IMR-90 (cell line): ENCODE measurements around the gene GMPPA. TPM values are rescaled to one million over a fixed set of nuclear protein-coding genes. Genes with fewer than 3 reads are reported as not detected.

ENCODE experiments used
- ATAC-seq: fragments of 200-7000 bp; cut with Tn5 transposase; 2 replicates; pipeline ENCODE4 v1.9.1; 2020; ENCODE audit warnings: low read depth, mild to moderate bottlenecking, moderate library complexity
- BruUV-seq: library from RNA; stranded (reverse); fragments of 400-500 nt; replicated peaks from 2 replicates; lab custom pipeline; 2021; lab: Mats Ljungman, UMichigan
- CTCF ChIA-PET: fragments of 300-600 bp; formaldehyde crosslinking; extraction: SDS; loops from one replicate; lab custom pipeline; 2021; ENCODE audit warnings: antibody characterized with exemption; lab: Yijun Ruan, JAX
- POLR2A ChIA-PET: fragments of 300-600 bp; sonication (Branson Sonifier 250); formaldehyde crosslinking; loops from one replicate; lab custom pipeline; 2022; ENCODE audit warnings: antibody characterized with exemption; ENCODE audit not compliant: unreplicated experiment; lab: Charles Lee
- DNase-seq: peaks from one replicate; pipeline ENCODE4 v3.0.0; 2013
- H2AFZ ChIP-seq: replicated peaks from 2 replicates; pipeline ENCODE3; 2013; ENCODE audit warnings: low read length, mild to moderate bottlenecking; ENCODE audit not compliant: poor library complexity
- H2AK5ac ChIP-seq: 2 replicates; pipeline ENCODE4 v1.6.1; 2013; ENCODE audit warnings: low read depth, low read length, inconsistent platforms
- H2AK9ac ChIP-seq: replicated peaks from 2 replicates; pipeline ENCODE3; 2013; ENCODE audit warnings: mild to moderate bottlenecking, low read depth, low read length, moderate library complexity; ENCODE audit not compliant: poor library complexity
- H2BK120ac ChIP-seq: 2 replicates; pipeline ENCODE4 v1.6.1; 2013; ENCODE audit warnings: low read depth, low read length, inconsistent platforms
- H2BK15ac ChIP-seq: 3 replicates; pipeline ENCODE4 v1.6.1; 2013; ENCODE audit warnings: low read depth, low read length, inconsistent platforms
- H2BK20ac ChIP-seq: 2 replicates; pipeline ENCODE4 v1.6.1; 2013; ENCODE audit warnings: low read depth, mild to moderate bottlenecking, inconsistent platforms, low read length, moderate library complexity
- H2BK5ac ChIP-seq: 2 replicates; pipeline ENCODE4 v1.6.1; 2013; ENCODE audit warnings: mild to moderate bottlenecking, low read depth, low read length, inconsistent platforms; ENCODE audit not compliant: poor library complexity, severe bottlenecking
- H3K14ac ChIP-seq: replicated peaks from 2 replicates; pipeline ENCODE4 v1.6.1; 2013; ENCODE audit warnings: low read depth, low read length, inconsistent platforms
- H3K18ac ChIP-seq: 2 replicates; pipeline ENCODE4 v1.6.1; 2013; ENCODE audit warnings: low read depth, low read length, control low read depth
- H3K23ac ChIP-seq: 2 replicates; pipeline ENCODE4 v1.6.1; 2013; ENCODE audit warnings: low read depth, low read length, inconsistent platforms
- H3K27ac ChIP-seq: 2 replicates; pipeline ENCODE4 v1.5.1; 2013; ENCODE audit warnings: mild to moderate bottlenecking, control low read depth, low read length; ENCODE audit not compliant: insufficient read depth
- H3K27me3 ChIP-seq: 2 replicates; pipeline ENCODE4 v1.6.1; 2013; ENCODE audit warnings: low read length; ENCODE audit not compliant: control insufficient read depth, insufficient read depth
- H3K36me3 ChIP-seq: 2 replicates; pipeline ENCODE4 v1.6.1; 2013; ENCODE audit warnings: low read length, mixed read lengths; ENCODE audit not compliant: control insufficient read depth, insufficient read depth
- H3K4ac ChIP-seq: 2 replicates; pipeline ENCODE4 v1.6.1; 2013; ENCODE audit warnings: low read depth, low read length, inconsistent platforms
- H3K4me1 ChIP-seq: 2 replicates; pipeline ENCODE4 v1.6.1; 2013; ENCODE audit warnings: low read length, mixed read lengths; ENCODE audit not compliant: control insufficient read depth, insufficient read depth
- H3K4me2 ChIP-seq: 2 replicates; pipeline ENCODE4 v1.6.1; 2013; ENCODE audit warnings: low read depth, mild to moderate bottlenecking, control low read depth, low read length, moderate library complexity
- H3K4me3 ChIP-seq: 2 replicates; pipeline ENCODE4 v1.5.1; 2013; ENCODE audit warnings: low read depth, mild to moderate bottlenecking, control low read depth, low read length, moderate library complexity; ENCODE audit not compliant: insufficient read depth
- H3K56ac ChIP-seq: 2 replicates; pipeline ENCODE4 v1.6.1; 2013; ENCODE audit warnings: low read length, inconsistent platforms; ENCODE audit not compliant: insufficient read depth; ENCODE audit errors: extremely low read depth
- H3K79me1 ChIP-seq, 2 experiments: 2 replicates each; pipeline ENCODE4 v1.6.1; 2013; ENCODE audit warnings: low read length in 2 of 2, inconsistent platforms in 1 of 2, low read depth in 1 of 2
- H3K9ac ChIP-seq: 2 replicates; pipeline ENCODE4 v1.6.1; 2013; ENCODE audit warnings: low read depth, low read length, control low read depth
- H3K9me1 ChIP-seq: 2 replicates; pipeline ENCODE4 v1.6.1; 2013; ENCODE audit warnings: low read length, inconsistent platforms; ENCODE audit not compliant: insufficient read depth
- H3K9me3 ChIP-seq: 2 replicates; pipeline ENCODE4 v1.6.1; 2013; ENCODE audit warnings: low read length; ENCODE audit not compliant: control insufficient read depth, insufficient read depth
- H4K20me1 ChIP-seq: 2 replicates; pipeline ENCODE4 v1.6.1; 2013; ENCODE audit warnings: low read length, inconsistent platforms; ENCODE audit not compliant: insufficient read depth
- H4K5ac ChIP-seq: 2 replicates; pipeline ENCODE4 v1.6.1; 2013; ENCODE audit warnings: mild to moderate bottlenecking, low read depth, low read length, control low read depth
- H4K8ac ChIP-seq, 2 experiments: 2 replicates each; pipeline ENCODE4 v1.6.1; 2013; ENCODE audit warnings: low read depth in 2 of 2, low read length in 2 of 2, control low read depth in 1 of 2, inconsistent platforms in 1 of 2
- H4K91ac ChIP-seq: 2 replicates; pipeline ENCODE4 v1.6.1; 2013; ENCODE audit warnings: low read depth, low read length, inconsistent platforms; ENCODE audit not compliant: insufficient read depth
- BHLHE40 ChIP-seq: fragments of 150-350 bp; IDR thresholded peaks from 2 replicates; pipeline ENCODE4 v1.6.1; 2016; ENCODE audit warnings: mild to moderate bottlenecking, low read depth, low read length
- CEBPB ChIP-seq: IDR thresholded peaks from 2 replicates; pipeline ENCODE4 v1.6.1; 2012; ENCODE audit warnings: low read depth, low read length, improper control_type of control experiment
- CHD1 ChIP-seq: IDR thresholded peaks from 2 replicates; pipeline ENCODE4 v1.6.1; 2012; ENCODE audit warnings: low read depth, low read length, improper control_type of control experiment
- CTCF ChIP-seq: conservative IDR thresholded peaks from 2 replicates; pipeline ENCODE4 v1.5.1; 2012; ENCODE audit warnings: mild to moderate bottlenecking, low read depth, low read length, improper control_type of control experiment
- FOS ChIP-seq: fragments of 150-350 bp; IDR thresholded peaks from 2 replicates; pipeline ENCODE4 v1.6.1; 2016; ENCODE audit warnings: low read depth, low read length
- MAFK ChIP-seq: IDR thresholded peaks from 2 replicates; pipeline ENCODE4 v1.6.1; 2012; ENCODE audit warnings: low read depth, low read length, improper control_type of control experiment
- MXI1 ChIP-seq: IDR thresholded peaks from 2 replicates; pipeline ENCODE4 v1.6.1; 2012; ENCODE audit warnings: low read depth, mild to moderate bottlenecking, low read length, moderate library complexity, borderline replicate concordance
- POLR2A ChIP-seq: IDR thresholded peaks from 2 replicates; pipeline ENCODE4 v1.6.1; 2012; ENCODE audit warnings: mild to moderate bottlenecking, low read depth, low read length
- RAD21 ChIP-seq: IDR thresholded peaks from 2 replicates; pipeline ENCODE4 v1.6.1; 2012; ENCODE audit warnings: low read length, improper control_type of control experiment
- RCOR1 ChIP-seq: IDR thresholded peaks from 2 replicates; pipeline ENCODE4 v1.6.1; 2012; ENCODE audit warnings: mild to moderate bottlenecking, low read length, improper control_type of control experiment; ENCODE audit not compliant: insufficient replicate concordance
- RFX5 ChIP-seq: IDR thresholded peaks from 2 replicates; pipeline ENCODE4 v1.8.0; 2012; ENCODE audit warnings: low read depth, mild to moderate bottlenecking, low read length, moderate library complexity
- SMC3 ChIP-seq: fragments of 150-350 bp; IDR thresholded peaks from 2 replicates; pipeline ENCODE4 v1.6.1; 2016; ENCODE audit warnings: low read depth, mild to moderate bottlenecking, antibody characterized with exemption, low read length, moderate library complexity
- USF2 ChIP-seq: fragments of 150-350 bp; IDR thresholded peaks from 2 replicates; pipeline ENCODE4 v1.6.1; 2017; ENCODE audit warnings: mild to moderate bottlenecking, antibody characterized with exemption, low read length, low read depth
- WGBS, 2 experiments: methylation state at CpG; one replicate each; pipeline versions ENCODE4 v1.1.5 to v1.1.7; 2013; ENCODE audit warnings: missing lambda C conversion rate in 2 of 2; ENCODE audit not compliant: insufficient read length in 1 of 2; ENCODE audit errors: extremely low coverage in 2 of 2; 5-methylcytosine and 5-hydroxymethylcytosine counted together
- dilution Hi-C: fragments of 300-500 bp; cut with HindIII; formaldehyde crosslinking; loops from one replicate; pipeline ENCODE4 v1.14.3; 2018; ENCODE audit warnings: low sequenced_read_pairs; ENCODE audit not compliant: unreplicated experiment
- in situ Hi-C: fragments of 300-500 bp; cut with MboI; formaldehyde crosslinking; loops from 3 replicates; pipeline ENCODE4 v1.14.3; 2019; ENCODE audit warnings: low sequenced_read_pairs, inconsistent platforms, mixed read lengths
- intact Hi-C: fragments of 100-400 bp; cut with micrococcal nuclease; formaldehyde crosslinking; loops from 2 replicates; pipeline ENCODE4 v1.10.0; 2022
- polyA plus RNA-seq, 3 experiments: library from polyadenylated mRNA; depleted of rRNA; stranded (reverse); fragments of >200 nt; gene quantifications; 2 replicates each; pipeline ENCODE4 v1.2.3, GENCODE V29; 2012; ENCODE audit warnings: low replicate concordance in 1 of 3
- total RNA-seq: library from RNA; depleted of rRNA; stranded (reverse); fragments of >200 nt; gene quantifications from 2 replicates; pipeline ENCODE4 v1.2.3, GENCODE V29; 2012

GMPPA gene
- total and polyA plus RNA-seq, 2 of the 4 experiments (the other 2 are of a cell fraction): 103 to 134 TPM

- Histone ChIP-seq H3K9me3 (no peaks in the 10 kb centered on the region), H3K4me2 (no peak overlapping the region), H3K36me3 (peaks cover 17% of the 10 kb centered on the region; the same call in 1 of the 2 replicates), H4K8ac (no peak overlapping the region), H3K23ac (no peak overlapping the region), H3K14ac (0 out of 2 replicates have a peak overlapping the region, but pooled peaks have one; percentile 31), H4K20me1 (no peaks in the 10 kb centered on the region), H3K4me3 (no peak overlapping the region), H3K4me1 (peaks cover 29% of the 10 kb centered on the region), H3K27ac (no peak overlapping the region), H3K27me3 (no peaks in the 10 kb centered on the region), H3K18ac (no peak overlapping the region), H2BK20ac (no peak overlapping the region), H3K4ac (peak overlapping the region; percentile 64), H3K79me1 (peaks cover 6 to 41% of the 10 kb centered on the region in 2 experiments), H2AK5ac (peak overlapping the region; percentile 75; the same call in 1 of the 2 replicates), H3K56ac (no peak overlapping the region), H2BK5ac (no peak overlapping the region), H4K5ac (no peak overlapping the region), H2BK120ac (no peak overlapping the region), H3K9ac (no peak overlapping the region), H2AK9ac (peak overlapping the region; percentile 57), H3K9me1 (peaks cover 21% of the 10 kb centered on the region), H2BK15ac (no peak overlapping the region), H2AFZ (no peak overlapping the region), H4K91ac (peak overlapping the region; percentile 69)
- POLR2A ChIA-PET: no interaction called here
- DNase-seq (no peak), ATAC-seq (no peak)
- intact Hi-C loops (loop anchor here (5.0 kb wide), 1 partner anchor 63 kb away; no protein-coding TSS in a partner anchor), dilution Hi-C loops (no loop called here), in situ Hi-C loops (no loop called here)
- WGBS, 2 experiments: 0% methylated on average over 1 of the region's 8 CpGs; no CpG with 5 or more reads in 1 of the 2 experiments
- CTCF ChIA-PET: interaction anchor here (1.0 to 2.0 kb wide), 8 partner anchors 13 to 72 kb away, joined by 3 to 7 read pairs (median 5); partner anchors contain the start of gene DNPEP
- TF ChIP-seq RAD21 (no peak), FOS (no peak), BHLHE40 (no peak), CEBPB (no peak), RCOR1 (no peak), MAFK (no peak), RFX5 (no peak), POLR2A (no peak), SMC3 (no peak), USF2 (no peak), CHD1 (no peak), MXI1 (no peak), CTCF (no peak)
- no TSS peak for BruUV-seq
Measured at GRCh38 chr2:219458996-219459395, 39.7 kb upstream of the GMPPA start.
